GM21526 (cell line): ENCODE measurements around the gene GPR135.
"Not testable (repeated sequence)": the region's sequence is repeated elsewhere in the genome, so short reads cannot be mapped to it uniquely, and the experiment has no call there.

Experiments used
- ATAC-seq: cut with Tn5 transposase; IDR thresholded peaks from one replicate; pipeline ENCODE4 v1.9.1; 2021; ENCODE audit warnings: moderate library complexity; ENCODE audit not compliant: unreplicated experiment, low FRiP score

The GPR135 gene

GRCh38 chr14:59478540-59478939 lies 13.4 kb upstream of the GPR135 start:
- ATAC-seq, result no peak

DNA sequence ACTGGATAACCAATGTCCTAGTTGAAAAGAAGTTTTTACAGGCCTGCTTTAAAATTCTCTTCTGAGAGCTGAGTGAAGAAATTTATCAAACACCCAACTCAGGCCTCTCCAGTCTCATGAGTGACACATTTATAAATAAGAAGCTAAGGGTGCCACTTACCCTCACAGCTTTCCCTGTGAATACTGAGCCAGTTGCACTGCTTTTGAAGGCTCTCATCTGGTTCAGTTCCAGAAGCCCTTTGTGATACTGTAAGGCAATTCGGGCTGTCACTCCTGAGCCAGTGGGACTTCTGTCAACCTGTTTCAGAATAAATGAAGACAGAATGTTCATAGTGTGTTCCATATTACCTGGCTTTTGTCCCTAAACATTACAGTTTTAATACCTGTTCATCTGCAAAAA lies 10.5 kb upstream of the GPR135 start:
- ATAC-seq, result no peak

DNA sequence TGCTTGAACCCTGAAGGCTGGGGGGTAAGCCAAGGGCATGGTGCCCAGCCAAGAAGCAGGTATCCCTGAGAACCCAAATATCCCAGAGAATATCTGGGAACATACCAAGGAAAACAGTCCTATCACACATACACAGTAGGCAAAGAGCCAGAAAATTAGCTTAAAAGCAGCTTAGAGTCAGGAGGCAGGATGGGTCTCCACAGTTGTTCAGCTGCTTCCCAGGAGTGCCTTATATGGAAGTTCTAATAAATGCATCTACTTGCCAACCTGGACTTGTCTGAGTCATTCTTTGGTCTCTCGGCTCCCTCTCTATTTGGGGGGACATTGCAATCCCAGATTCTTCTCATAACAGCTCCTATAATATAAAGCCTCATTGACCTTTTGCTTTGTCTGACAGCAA lies 9.0 kb upstream of the GPR135 start:
- ATAC-seq, result no peak

GRCh38 chr14:59464486-59465315 lies 479 bp downstream of the GPR135 start:
- peak; percentile 61 for ATAC-seq

DNA sequence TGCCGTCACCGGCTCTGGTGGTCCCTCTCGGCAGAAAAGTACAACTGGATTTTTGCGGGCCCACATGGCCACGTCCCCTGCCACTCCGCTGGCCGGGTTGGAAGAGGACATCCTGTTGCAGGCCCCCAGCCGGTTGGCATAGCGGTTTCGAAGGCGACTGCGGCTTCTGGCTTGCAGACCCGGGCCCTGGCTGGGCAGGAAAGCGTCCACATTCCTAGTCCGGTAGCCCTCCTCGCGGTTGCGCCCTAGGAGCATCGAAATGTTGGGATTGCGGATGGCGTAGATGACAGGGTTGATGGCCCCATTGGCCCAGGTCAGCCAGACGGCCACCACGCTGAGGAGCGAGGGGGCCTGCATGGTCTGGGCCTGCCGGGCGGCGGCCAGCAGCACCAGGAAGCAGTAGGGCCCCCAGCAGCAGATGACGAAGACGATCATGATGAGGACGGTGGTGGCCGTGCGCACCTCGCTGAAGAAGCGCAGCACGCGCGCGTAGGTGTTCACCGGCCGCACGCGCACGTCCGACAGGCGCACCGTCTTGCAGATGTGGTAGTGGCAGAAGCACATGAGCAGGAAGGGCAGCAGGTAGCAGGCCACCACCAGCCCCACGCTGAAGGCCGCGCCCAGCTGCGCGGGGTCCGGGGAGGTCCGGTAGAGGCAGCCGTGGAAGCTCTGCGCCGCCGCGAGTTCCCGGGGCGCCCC lies 1.2 kb downstream of the GPR135 start:
- peak; percentile 31 for ATAC-seq

GRCh38 chr14:59461891-59462290 lies 3.3 kb downstream of the GPR135 start:
- no peak for ATAC-seq

DNA sequence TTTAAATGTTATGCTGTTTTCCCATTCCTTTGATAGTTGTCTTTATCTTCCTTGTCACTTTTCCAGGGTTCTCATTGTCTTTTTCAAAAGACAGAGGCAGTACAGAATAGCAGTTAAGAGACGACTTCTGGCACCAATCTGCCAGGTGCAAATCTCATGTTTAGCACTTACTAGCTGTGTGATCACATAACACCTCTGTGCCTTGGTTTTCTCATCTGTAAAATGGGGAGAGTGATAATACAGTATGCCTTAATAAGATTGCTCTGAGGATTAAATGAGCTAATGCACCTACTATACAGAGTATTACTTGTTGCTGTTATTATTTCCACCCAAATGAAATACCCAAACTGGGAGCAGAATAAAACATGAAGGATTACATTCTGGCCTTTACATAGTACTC lies 4.8 kb downstream of the GPR135 start:
- ATAC-seq, result no peak

DNA sequence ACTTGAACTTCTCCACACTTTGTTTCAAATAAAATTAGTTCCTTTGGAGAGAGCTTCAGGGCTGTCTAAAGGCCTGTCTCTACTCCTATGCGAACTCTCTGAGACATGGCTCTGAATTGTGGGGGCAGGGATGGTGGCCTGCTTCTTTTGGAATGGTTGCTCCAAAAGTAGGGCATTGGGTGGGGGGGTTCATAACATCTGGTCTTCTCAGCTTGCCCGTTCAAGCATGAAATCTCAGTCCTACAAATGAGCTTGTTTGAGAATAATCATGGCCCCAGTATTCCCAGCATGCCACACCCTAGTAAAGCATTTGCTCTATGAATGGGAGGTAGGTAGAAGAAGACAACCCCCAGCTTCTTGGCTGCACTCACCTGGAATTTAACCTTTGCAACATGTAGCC lies 6.7 kb downstream of the GPR135 start:
- ATAC-seq, result no peak

DNA sequence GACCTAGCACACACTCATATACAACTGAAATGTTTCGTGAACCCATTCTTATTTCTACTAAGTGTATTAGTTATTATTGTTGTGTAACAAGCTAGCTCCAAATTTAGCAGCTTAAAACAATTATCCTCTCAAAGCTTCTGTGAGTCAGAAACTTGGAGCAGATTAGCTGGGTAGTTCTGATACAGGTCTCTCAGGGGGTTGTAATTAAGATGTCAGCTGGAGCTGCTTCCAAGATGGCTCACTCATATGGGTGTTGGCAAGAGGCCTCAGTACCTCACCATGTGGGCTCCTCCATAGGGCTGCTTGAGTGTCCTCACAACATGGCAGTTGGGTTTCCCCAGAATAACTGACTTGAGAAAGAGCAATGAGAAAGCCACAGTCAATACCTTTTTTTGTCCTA lies 9.8 kb downstream of the GPR135 start:
- ATAC-seq, result no peak

DNA sequence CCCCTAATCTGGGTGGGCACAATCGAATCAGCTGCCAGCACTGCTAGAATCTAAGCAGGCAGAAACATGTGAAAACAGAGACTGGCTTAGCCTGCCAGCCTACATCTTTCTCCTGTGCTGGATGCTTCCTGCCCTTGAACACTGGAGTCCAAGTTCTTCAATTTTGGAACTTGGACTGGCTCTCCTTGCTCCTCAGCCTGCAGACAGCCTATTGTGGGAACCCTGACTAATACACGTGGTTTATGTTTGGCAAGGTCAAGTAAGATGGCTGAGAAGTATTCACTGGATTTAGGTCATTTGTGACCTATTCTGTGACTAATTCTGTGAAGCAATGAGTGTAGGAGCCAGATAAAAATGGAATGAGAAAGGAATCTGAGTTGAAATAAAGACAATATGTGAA lies 11.0 kb downstream of the GPR135 start:
- no peak for ATAC-seq

DNA sequence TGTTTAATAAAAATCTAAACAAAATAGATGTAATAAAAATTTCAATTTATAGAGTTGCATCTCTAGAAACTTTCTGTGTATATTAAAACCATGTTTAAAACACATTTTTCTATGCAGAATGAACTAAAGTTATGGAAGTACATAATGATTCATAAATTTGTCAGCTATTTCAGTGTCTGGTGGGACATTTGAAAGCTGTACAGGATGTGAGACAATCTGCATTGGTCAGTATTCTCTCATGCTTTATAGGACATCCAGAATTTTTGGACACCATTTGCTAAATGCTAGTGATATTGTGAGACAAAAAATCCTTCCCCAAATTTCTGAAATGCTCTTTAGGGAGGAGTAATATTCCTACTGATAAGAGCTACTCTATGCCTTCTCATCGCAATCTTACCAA lies 13.3 kb downstream of the GPR135 start:
- ATAC-seq, result no peak

- no peak for ATAC-seq
These were observed 14.5 kb downstream of the GPR135 start for GRCh38 chr14:59450716-59451115.

DNA sequence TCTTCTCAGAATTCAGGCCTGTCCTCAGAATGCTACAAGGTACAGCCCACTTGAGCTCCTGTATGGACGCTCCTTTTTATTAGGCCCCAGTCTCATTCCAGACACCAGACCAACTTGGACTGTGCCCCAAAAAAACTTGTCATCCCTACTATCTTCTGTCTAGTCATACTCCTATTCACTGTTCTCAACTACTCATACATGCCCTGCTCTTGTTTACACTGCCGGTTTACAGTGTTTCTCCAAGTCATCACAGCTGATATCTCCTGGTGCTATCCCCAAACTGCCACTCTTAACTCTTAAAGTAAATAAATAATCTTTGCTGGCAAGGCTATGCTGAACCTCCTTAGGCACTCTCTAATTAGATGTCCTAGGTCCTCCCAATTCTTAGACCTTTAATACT lies 16.5 kb downstream of the GPR135 start:
- not testable (repeated sequence) for ATAC-seq

DNA sequence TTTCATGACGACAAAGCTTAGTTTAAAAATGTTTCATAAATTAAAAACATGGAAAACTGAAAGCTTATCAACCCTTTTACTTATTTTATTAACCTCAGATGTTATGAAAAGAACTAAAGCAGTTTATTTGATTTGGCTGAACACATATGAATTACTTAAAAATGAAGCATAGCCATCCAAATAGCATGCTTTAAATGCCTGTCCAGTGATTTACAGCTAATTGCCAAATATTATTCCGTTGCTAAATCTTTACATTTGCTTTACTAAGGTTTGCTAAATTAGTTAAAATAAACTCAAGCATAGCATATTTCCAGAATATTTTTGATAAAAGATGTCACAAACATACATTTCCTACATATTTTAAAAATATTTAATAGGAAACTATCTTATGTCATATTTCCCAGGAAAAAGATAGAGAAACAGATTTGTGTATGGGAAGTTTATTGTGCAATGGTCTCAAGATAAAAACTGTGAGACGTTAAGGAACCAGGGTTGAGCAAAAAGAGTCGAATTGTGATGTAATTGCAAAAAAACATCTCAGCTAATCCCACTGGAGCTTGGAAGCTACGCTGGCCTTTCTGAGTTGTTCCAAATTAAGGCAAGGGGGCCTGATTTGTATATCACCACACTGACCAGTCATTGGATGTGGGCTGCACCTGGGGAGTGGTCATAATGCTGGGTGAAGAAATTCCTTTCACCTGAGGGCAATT lies 25.8 kb downstream of the GPR135 start:
- no peak for ATAC-seq

- no peak for ATAC-seq
These were observed 27.0 kb downstream of the GPR135 start for GRCh38 chr14:59438195-59438647.

- ATAC-seq, result no peak
These were observed 29.2 kb downstream of the GPR135 start for GRCh38 chr14:59435987-59436386.

DNA sequence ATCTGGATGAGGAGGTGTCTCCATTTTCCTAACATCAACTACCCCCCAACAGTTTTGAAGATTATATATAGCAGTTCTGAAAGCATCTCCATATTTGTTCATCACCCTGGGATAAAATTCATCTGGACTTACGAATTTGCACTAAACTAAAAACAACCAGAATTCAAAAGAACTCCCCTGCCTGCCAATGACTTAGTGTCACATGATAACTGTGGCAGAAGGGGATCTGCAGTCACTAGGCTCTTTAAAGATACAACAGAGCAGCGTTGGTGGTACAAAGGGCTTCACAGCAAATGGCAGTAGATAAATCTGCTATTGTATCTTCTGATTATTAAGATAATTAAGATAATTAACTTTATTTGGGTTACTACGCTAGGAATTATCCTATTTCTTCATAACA lies 30.1 kb downstream of the GPR135 start:
- ATAC-seq, result no peak

- ATAC-seq, result no peak
These were observed 35.4 kb downstream of the GPR135 start for GRCh38 chr14:59429790-59430189.

DNA sequence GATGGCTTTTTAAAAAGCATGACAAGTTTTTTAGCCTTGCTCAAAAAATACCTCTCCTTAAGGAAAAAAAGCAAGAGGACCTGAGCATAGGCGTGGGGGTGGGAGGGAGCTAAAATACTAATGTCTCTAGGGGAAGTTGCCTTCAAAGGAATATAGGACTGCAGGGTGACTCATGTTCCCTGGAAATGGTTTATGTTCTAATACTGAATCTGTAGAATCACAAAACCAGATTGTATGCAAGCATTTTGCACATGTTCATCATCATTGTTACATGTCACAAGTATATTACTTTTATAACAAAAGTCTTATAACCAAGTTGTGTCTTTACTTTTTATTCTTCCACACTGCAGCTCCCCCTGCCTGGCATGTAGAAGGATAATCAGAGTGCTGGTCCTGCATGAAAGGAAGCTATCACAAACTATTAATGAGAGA lies 36.6 kb downstream of the GPR135 start:
- ATAC-seq, result no peak

DNA sequence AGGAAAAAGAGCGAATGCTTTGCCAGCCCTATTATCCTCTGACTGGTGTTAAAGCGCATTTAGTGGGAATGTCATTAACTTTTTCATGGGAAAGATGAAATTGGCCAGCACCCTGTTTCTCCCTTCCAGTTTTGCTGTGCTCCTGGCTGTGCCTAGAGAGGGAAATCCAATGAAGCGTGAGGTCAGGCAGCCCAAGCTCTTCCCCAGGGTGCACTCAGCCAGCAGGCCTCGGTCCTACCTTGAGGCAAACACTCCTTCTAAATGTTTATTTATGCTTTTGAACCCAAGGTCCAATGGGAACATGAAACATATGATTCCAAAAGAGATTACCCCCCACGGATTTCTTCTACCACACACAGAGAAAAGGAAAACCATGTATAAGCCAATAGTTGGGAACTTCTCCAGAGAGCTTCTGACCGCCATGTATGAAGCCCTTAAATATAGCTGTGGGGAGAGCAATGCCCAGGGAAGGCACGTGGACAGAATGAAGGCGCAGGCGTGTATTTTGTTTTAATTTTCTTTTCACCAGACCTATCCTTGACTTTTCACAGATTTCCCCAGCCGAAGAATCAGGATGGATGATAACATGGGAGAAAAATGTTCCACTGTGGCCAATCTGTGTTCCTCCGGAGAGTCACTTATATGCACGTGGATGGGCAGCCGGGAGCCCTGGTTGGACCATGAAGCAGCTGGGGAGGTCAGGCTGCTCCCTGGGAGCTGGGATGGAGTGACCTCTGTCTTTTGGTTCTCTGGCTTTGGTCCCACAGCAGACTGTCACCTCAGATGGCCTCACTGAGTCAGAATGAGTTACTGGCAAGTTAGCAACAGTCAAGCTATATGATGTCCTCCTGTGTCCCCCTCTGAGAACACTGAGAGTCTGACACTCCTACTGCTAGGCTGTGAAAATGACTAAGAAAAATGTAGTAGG lies 37.3 kb downstream of the GPR135 start:
- no peak for ATAC-seq
